Prostate gland (tissue), 2 donors: Measurements from ENCODE around the gene TEKT1. TPM values are rescaled to one million over a fixed set of nuclear protein-coding genes. Genes with fewer than 3 reads are reported as not detected.

Experiments used
- small RNA-seq, 2 donors: library from RNA; depleted of rRNA; stranded (forward); fragments of <200 nt; gene quantifications; one replicate each; pipeline ENCODE3, GENCODE V24; 2016
- total RNA-seq, 2 donors: library from RNA; depleted of rRNA; stranded (reverse); fragments of >200 nt; gene quantifications; one replicate each; pipeline ENCODE4 v1.1.0, GENCODE V29; 2016

TEKT1 gene
- total RNA-seq, 2 donors from 2014 or later, result 1.4 TPM; not detected in 1

Small RNA genes within 50 kb of the gene (small RNA-seq; reads per million reads assigned to genes)
- gene AC004706.2, result 0 reads per million in 2 donors

Other genes with a start within 250 kb of the TEKT1 start
- gene KIAA0753, start 191.0 kb downstream of the TEKT1 start, total RNA-seq, result 10 to 100 TPM; 17.2 to 28.3 TPM
- 100 to 1,000 TPM; 111 to 220 TPM for gene TXNDC17, start 190.7 kb downstream of the TEKT1 start, total RNA-seq
- 10 to 100 TPM in 1 of 2 donors, 1 to 10 TPM in 1; 8.3 to 10.7 TPM for gene MED31, start 180.1 kb downstream of the TEKT1 start, total RNA-seq
- gene C17orf100, start 180.0 kb downstream of the TEKT1 start, total RNA-seq, result 1 to 10 TPM; 3.5 to 6.1 TPM
- 1 to 10 TPM; 1.1 to 1.6 TPM for gene SLC13A5, start 118.4 kb downstream of the TEKT1 start, total RNA-seq
- gene XAF1, start 75.7 kb downstream of the TEKT1 start, total RNA-seq, result 10 to 100 TPM; 10.4 to 21.8 TPM
- gene FBXO39, start 55.5 kb downstream of the TEKT1 start, total RNA-seq, result 1 to 10 TPM; 2.5 to 3.6 TPM
- gene ALOX12, start 164.3 kb upstream of the TEKT1 start, total RNA-seq, result under 1 TPM; 0.27 to 0.62 TPM
- gene RNASEK, start 180.9 kb upstream of the TEKT1 start, total RNA-seq, result 100 to 1,000 TPM; 348 to 418 TPM
- gene BCL6B, start 191.3 kb upstream of the TEKT1 start, total RNA-seq, result 1 to 10 TPM in 1 of 2 donors, under 1 TPM in 1; 0.96 to 4.0 TPM
- gene SLC16A13, start 204.3 kb upstream of the TEKT1 start, total RNA-seq, result 1 to 10 TPM; 1.7 to 1.8 TPM
- gene SLC16A11, start 212.4 kb upstream of the TEKT1 start, total RNA-seq, result 1 to 10 TPM; 1.8 to 2.3 TPM
- gene CLEC10A, start 248.5 kb upstream of the TEKT1 start, total RNA-seq, result 1 to 10 TPM in 1 of 2 donors, under 1 TPM in 1; 0.55 to 5.7 TPM